Keratinocyte (primary cell): ENCODE results near the gene SSTR5. TPM values are rescaled to one million over a fixed set of nuclear protein-coding genes. Genes with fewer than 3 reads are reported as not detected.

Source experiments
- DNase-seq: peaks from one replicate; pipeline ENCODE4 v3.0.0-alpha.2; 2011; ENCODE audit warnings: low read depth, missing footprints, low spot score
- FAIRE-seq: peaks from 2 replicates; lab custom pipeline; 2011; peaks lifted over from hg19 to GRCh38; lab: Jason Lieb, UNC
- H2AFZ ChIP-seq: 2 replicates; pipeline ENCODE4 v1.6.0; 2012; ENCODE audit warnings: low read length, control low read depth, inconsistent platforms; ENCODE audit not compliant: control insufficient read depth
- H3K27ac ChIP-seq: 2 replicates; pipeline ENCODE4 v1.5.1; 2011; ENCODE audit warnings: low read length; ENCODE audit not compliant: control insufficient read depth, insufficient read depth
- H3K27me3 ChIP-seq: 3 replicates; pipeline ENCODE4 v1.6.0; 2011; ENCODE audit warnings: low read length; ENCODE audit not compliant: control insufficient read depth, insufficient read depth; ENCODE audit errors: extremely low read depth
- H3K36me3 ChIP-seq, 2 experiments: 2 replicates in 1 of 2; 3 replicates in 1 of 2; pipeline ENCODE4 v1.5.1; 2011; ENCODE audit warnings: low read length in 2 of 2, mild to moderate bottlenecking in 1 of 2; ENCODE audit not compliant: control insufficient read depth in 2 of 2, insufficient read depth in 2 of 2; ENCODE audit errors: extremely low read depth in 1 of 2
- H3K4me1 ChIP-seq: 3 replicates; pipeline ENCODE4 v1.5.1; 2011; ENCODE audit warnings: low read length; ENCODE audit not compliant: control insufficient read depth, insufficient read depth; ENCODE audit errors: extremely low read depth
- H3K4me2 ChIP-seq: 3 replicates; pipeline ENCODE4 v1.6.0; 2011; ENCODE audit warnings: low read depth, low read length; ENCODE audit not compliant: control insufficient read depth, insufficient read depth; ENCODE audit errors: extremely low read depth
- H3K4me3 ChIP-seq, 3 experiments: fragments of 200-600 bp in 1 of 3; sonication (generic) in 1 of 3; 2 replicates in 2 of 3; 3 replicates in 1 of 3; pipeline ENCODE4 v1.5.1; 2011 to 2016; ENCODE audit warnings: low read length in 3 of 3, mild to moderate bottlenecking in 3 of 3, control low read depth in 2 of 3, inconsistent platforms in 1 of 3, low read depth in 1 of 3, mixed read lengths in 1 of 3, mixed run types in 1 of 3, moderate library complexity in 1 of 3; ENCODE audit not compliant: control insufficient read depth in 2 of 3, insufficient read depth in 2 of 3; ENCODE audit errors: extremely low read depth in 1 of 3
- H3K79me2 ChIP-seq: 2 replicates; pipeline ENCODE4 v1.6.0; 2012; ENCODE audit warnings: low read length; ENCODE audit not compliant: control insufficient read depth, insufficient read depth
- H3K9ac ChIP-seq: 3 replicates; pipeline ENCODE4 v1.6.0; 2011; ENCODE audit warnings: low read length; ENCODE audit not compliant: control insufficient read depth, insufficient read depth; ENCODE audit errors: extremely low read depth
- H3K9me1 ChIP-seq: 3 replicates; pipeline ENCODE4 v1.6.0; 2011; ENCODE audit warnings: low read length; ENCODE audit not compliant: control insufficient read depth, insufficient read depth; ENCODE audit errors: extremely low read depth
- H3K9me3 ChIP-seq: 2 replicates; pipeline ENCODE4 v1.5.1; 2012; ENCODE audit warnings: low read depth, low read length; ENCODE audit not compliant: control insufficient read depth
- H4K20me1 ChIP-seq: 3 replicates; pipeline ENCODE4 v1.6.0; 2011; ENCODE audit warnings: low read length; ENCODE audit not compliant: control insufficient read depth, insufficient read depth; ENCODE audit errors: extremely low read depth
- EZH2 ChIP-seq: IDR thresholded peaks from one replicate; pipeline ENCODE4 v1.6.1; 2012; ENCODE audit warnings: inconsistent platforms, mild to moderate bottlenecking, low read length, moderate library complexity
- dilution Hi-C: fragments of 300-500 bp; cut with MboI; formaldehyde crosslinking; loops from one replicate; pipeline ENCODE4 v1.7.0; 2020; ENCODE audit warnings: low sequenced_read_pairs; ENCODE audit not compliant: extremely low pct_ligation_motif_present
- polyA plus RNA-seq, 5 experiments: library from polyadenylated mRNA; depleted of rRNA in 3 of 5; stranded (reverse) in 3 of 5; stranded (forward) in 1 of 5; unstranded in 1 of 5; fragments of >200 nt; gene quantifications; 1 replicate in 1 of 5; 2 replicates in 3 of 5; 3 replicates in 1 of 5; pipeline versions ENCODE4 v1.2.1 to v1.2.3, GENCODE V29; 2011 to 2012; ENCODE audit warnings: missing spikeins in 2 of 5, low read depth in 1 of 5, low replicate concordance in 1 of 5
- TF ChIP-seq, protein P1 (sequence below), 3 experiments: IDR thresholded peaks in 1 of 3; conservative IDR thresholded peaks in 1 of 3; optimal IDR thresholded peaks in 1 of 3; 2 replicates in 2 of 3; 3 replicates in 1 of 3; pipeline versions ENCODE3 to v1.5.1; 2011; ENCODE audit warnings: low read length in 3 of 3, mild to moderate bottlenecking in 3 of 3, moderate library complexity in 2 of 3, control low read depth in 1 of 3, inconsistent platforms in 1 of 3; ENCODE audit not compliant: insufficient read depth in 2 of 3; ENCODE audit errors: extremely low read depth in 1 of 3

SSTR5 gene
- polyA plus RNA-seq, 1 donor (not counting 4 experiments of a cell fraction or from before 2014, with no cell fraction given), result not detected

DNA sequence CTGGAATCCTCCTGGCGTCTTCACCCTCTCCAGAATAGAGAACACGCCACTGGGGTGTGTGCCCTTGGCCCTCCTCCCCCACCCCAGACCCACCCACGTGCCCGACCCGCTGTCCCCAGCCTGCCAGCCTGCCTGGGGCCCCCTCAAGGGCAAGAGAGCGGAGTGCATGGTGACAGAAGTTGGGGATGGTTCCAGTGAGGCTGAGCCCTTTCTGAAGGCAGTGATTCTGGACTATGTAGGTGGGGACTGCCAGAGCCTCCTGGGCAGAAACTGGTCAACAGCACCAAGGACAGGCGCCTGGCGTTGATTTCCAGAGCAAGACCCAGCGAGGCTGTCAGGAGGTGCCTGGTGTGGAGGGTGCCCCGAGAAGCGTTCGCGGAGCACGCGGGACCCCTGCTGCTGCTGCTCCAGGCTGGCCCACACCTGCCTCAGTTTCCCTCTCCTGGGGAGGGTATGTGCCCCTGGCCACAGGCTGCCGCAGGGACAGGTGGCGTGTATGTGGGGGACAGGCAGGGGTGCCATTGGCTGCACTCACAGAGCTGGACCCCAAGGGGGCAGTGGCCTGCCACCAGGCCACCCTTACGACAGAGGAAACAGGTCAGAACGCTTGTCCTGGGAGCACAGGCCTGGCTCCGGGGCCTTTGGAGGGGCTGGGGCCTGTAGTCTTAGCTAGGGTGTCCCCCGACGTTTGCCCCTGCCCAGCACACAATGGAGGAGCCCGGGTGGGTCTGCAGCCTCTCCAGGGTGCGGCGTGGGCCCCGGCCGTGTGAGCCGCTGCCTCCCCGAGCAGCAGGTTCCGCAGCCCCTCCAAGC, 1.2 kb downstream of the SSTR5 start:
- Histone ChIP-seq H3K9me1 (no peaks in the 10 kb centered on the region), H3K36me3 (no peaks in the 10 kb centered on the region), H3K79me2 (no peaks in the 10 kb centered on the region), H3K4me1 (no peaks in the 10 kb centered on the region), H3K4me3 (no peak overlapping the region), H3K27ac (no peak overlapping the region), H4K20me1 (no peaks in the 10 kb centered on the region), H2AFZ (no peak overlapping the region), H3K9ac (no peak overlapping the region), H3K4me2 (no peak overlapping the region), H3K9me3 (no peaks in the 10 kb centered on the region), H3K27me3 (peaks cover 39% of the 10 kb centered on the region)
- dilution Hi-C loops, result no loop called here
- no peak for DNase-seq
- TF ChIP-seq, protein P1, sequence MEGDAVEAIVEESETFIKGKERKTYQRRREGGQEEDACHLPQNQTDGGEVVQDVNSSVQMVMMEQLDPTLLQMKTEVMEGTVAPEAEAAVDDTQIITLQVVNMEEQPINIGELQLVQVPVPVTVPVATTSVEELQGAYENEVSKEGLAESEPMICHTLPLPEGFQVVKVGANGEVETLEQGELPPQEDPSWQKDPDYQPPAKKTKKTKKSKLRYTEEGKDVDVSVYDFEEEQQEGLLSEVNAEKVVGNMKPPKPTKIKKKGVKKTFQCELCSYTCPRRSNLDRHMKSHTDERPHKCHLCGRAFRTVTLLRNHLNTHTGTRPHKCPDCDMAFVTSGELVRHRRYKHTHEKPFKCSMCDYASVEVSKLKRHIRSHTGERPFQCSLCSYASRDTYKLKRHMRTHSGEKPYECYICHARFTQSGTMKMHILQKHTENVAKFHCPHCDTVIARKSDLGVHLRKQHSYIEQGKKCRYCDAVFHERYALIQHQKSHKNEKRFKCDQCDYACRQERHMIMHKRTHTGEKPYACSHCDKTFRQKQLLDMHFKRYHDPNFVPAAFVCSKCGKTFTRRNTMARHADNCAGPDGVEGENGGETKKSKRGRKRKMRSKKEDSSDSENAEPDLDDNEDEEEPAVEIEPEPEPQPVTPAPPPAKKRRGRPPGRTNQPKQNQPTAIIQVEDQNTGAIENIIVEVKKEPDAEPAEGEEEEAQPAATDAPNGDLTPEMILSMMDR (optimal IDR thresholded peaks at IDR 0.05 in 1 of 3, IDR thresholded peaks at IDR 0.05 in 1 of 3, conservative IDR thresholded peaks at IDR 0.05 in 1 of 3; ENCODE audit: extremely low read depth in 1 of 3, insufficient read depth in 2 of 3, low read length in 3 of 3), result no peak
- TF ChIP-seq EZH2, result no peak
- FAIRE-seq, result no peak

GRCh38 chr16:1074379-1074649, 1.8 kb downstream of the SSTR5 start:
- Histone ChIP-seq H3K36me3 (no peaks in the 10 kb centered on the region), H3K4me1 (no peaks in the 10 kb centered on the region), H3K27me3 (peaks cover 43% of the 10 kb centered on the region), H3K4me2 (no peak overlapping the region), H3K79me2 (no peaks in the 10 kb centered on the region), H4K20me1 (no peaks in the 10 kb centered on the region), H3K9ac (no peak overlapping the region), H3K4me3 (no peak overlapping the region), H3K27ac (no peak overlapping the region), H3K9me3 (no peaks in the 10 kb centered on the region), H3K9me1 (no peaks in the 10 kb centered on the region), H2AFZ (no peak overlapping the region)
- TF ChIP-seq, protein P1 (optimal IDR thresholded peaks at IDR 0.05 in 1 of 3, IDR thresholded peaks at IDR 0.05 in 1 of 3, conservative IDR thresholded peaks at IDR 0.05 in 1 of 3; ENCODE audit: extremely low read depth in 1 of 3, insufficient read depth in 2 of 3, low read length in 3 of 3), result no peak
- TF ChIP-seq EZH2, result no peak
- dilution Hi-C loops, result no loop called here
- FAIRE-seq (no peak), DNase-seq (no peak)
